HEK293T (cell line): ENCODE data around the gene SYNE4.

Experiments
- ARNT ChIP-seq: fragments of 450-650 bp; IDR thresholded peaks from 2 replicates; pipeline ENCODE4 v1.6.1; 2017; ENCODE audit warnings: mild to moderate bottlenecking
- BHLHE40 ChIP-seq: fragments of 450-650 bp; IDR thresholded peaks from 2 replicates; pipeline ENCODE4 v1.6.1; 2016; ENCODE audit warnings: mild to moderate bottlenecking, moderate library complexity, borderline replicate concordance
- FOXK2 ChIP-seq: fragments of 450-650 bp; IDR thresholded peaks from 2 replicates; pipeline ENCODE4 v1.6.1; 2016; ENCODE audit warnings: mild to moderate bottlenecking
- SP1 ChIP-seq: fragments of 450-650 bp; IDR thresholded peaks from 2 replicates; pipeline ENCODE4 v1.6.1; 2017
- TARDBP ChIP-seq: fragments of 450-650 bp; IDR thresholded peaks from 2 replicates; pipeline ENCODE4 v1.6.1; 2016

DNA sequence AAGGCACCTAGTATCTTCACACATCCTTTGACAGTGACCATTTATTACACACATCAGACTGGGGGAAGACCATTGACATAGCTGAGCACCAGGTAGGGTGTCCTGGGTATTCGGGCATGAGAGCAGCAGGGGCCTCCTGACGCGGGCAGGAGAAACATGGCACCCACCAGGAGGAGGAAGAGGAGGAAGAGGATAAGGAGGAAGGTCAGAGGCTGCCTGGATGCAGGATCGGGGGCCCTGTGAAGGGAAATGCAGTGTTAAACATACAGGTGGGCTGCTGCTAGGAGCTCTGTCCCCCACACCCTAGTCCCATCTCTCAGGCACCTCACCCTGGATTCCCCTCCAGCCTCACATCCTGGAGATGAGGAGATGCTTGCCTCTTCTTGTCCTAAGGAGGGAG, 5.3 kb downstream of the SYNE4 start:
- TF ChIP-seq ARNT (no peak), BHLHE40 (no peak), FOXK2 (no peak), SP1 (no peak), TARDBP (no peak)
